NT2/D1 (cell line): ENCODE measurements around the gene CCL1.

Experiments
- YY1 ChIP-seq: IDR thresholded peaks from 2 replicates; pipeline ENCODE4 v1.6.1; 2011; ENCODE audit not compliant: insufficient read length, insufficient read depth
- ZNF274 ChIP-seq: IDR thresholded peaks from 2 replicates; pipeline ENCODE4 v1.6.1; 2011; ENCODE audit warnings: mild to moderate bottlenecking, low read depth, low read length

DNA sequence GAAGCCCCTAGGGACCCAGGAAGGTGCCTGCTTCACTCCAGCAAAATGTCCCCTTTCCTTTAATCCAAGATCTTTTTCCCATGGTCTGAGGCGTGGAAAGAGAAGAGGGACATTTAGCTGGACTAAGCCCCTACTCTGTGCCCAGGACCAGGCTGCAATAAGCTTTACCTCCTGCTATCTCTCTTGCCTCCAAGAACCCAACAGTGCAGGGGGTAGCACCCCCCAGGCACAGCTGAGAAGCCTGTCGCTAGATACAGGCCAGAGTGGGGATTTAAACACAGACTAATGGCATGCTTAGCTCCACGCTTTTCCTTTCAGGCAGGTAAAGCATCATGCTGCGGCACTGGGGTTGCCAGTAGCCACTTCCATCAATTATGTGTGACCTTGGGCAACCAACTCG, 24.5 kb upstream of the CCL1 start:
- TF ChIP-seq YY1 (no peak), ZNF274 (no peak)
